Measurements from ENCODE around the gene TSHZ2. TPM values are rescaled to one million over a fixed set of nuclear protein-coding genes. Genes with fewer than 3 reads are reported as not detected.
"Not testable (repeated sequence)": the region's sequence is repeated elsewhere in the genome, so short reads cannot be mapped to it uniquely, and the experiment has no call there.

Gene TSHZ2
- total RNA-seq, 6 experiments from 2014 or later: not detected

DNA sequence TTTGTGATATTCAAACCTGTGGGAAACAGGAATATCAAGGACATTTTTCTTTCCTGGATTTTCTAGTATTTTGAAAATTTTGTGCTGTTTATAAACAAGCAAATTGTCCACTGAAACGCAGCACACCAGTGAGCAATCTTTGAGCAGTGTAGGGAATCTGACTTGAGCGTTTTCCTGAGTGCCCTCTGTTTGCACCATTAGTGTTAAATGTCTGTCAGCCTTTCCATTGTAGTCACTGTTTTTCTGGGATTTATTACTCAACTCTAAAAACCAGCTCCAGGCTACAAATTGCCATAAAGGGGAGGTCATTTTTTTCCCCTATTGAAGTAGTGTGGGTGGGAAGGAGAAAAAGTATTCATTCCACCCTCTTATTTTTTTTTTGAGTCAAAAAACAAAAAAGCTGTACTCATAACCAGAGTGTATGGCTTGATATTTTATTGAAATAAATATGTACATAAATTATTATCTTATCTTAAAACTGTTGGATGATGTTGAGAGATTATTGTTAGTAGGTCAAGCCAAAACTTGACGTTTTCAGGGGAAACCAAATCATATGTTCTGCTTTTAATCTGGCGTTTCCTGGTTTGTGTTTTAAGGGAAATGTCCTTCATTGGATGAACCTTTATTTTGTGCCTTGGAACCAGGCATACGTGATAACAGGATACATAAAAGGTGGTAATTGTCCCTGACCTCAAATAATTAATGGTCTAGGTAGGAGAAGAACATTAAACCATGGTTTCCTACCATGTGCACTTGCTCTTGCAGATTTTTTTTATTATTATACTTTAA, 51.8 kb downstream of the TSHZ2 start:
- no peak for DNase-seq
- Mint-ChIP-seq H3K27me3 (ENCODE audit: insufficient read depth) (no peaks in the 10 kb centered on the region; the same call in 1 of the 2 replicates), H3K27ac (no peak overlapping the region), H3K4me1 (ENCODE audit: low read depth) (no peaks in the 10 kb centered on the region), H3K9me3 (peaks cover 52% of the 10 kb centered on the region), H3K36me3 (ENCODE audit: low read depth) (no peaks in the 10 kb centered on the region), H3K4me3 (no peak overlapping the region)
- TF ChIP-seq, protein P1, sequence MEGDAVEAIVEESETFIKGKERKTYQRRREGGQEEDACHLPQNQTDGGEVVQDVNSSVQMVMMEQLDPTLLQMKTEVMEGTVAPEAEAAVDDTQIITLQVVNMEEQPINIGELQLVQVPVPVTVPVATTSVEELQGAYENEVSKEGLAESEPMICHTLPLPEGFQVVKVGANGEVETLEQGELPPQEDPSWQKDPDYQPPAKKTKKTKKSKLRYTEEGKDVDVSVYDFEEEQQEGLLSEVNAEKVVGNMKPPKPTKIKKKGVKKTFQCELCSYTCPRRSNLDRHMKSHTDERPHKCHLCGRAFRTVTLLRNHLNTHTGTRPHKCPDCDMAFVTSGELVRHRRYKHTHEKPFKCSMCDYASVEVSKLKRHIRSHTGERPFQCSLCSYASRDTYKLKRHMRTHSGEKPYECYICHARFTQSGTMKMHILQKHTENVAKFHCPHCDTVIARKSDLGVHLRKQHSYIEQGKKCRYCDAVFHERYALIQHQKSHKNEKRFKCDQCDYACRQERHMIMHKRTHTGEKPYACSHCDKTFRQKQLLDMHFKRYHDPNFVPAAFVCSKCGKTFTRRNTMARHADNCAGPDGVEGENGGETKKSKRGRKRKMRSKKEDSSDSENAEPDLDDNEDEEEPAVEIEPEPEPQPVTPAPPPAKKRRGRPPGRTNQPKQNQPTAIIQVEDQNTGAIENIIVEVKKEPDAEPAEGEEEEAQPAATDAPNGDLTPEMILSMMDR (IDR thresholded peaks at IDR 0.05): no peak

DNA sequence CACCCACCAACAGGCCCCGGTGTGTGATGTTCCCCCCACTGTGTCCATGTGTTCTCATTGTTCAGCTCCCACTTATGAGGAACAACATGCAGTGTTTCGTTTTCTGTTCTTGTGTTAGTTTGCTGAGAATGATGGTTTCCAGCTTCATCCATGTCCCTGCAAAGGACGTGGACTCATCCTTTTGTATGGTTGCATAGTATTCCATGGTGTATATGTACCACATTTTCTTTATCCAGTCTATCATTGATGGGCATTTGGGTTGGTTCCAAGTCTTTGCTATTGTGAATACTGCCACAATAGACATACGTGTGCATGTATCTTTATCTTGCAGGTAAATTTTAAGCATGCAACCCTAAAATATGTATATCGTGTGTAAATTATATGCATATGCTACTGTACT, 52.5 kb downstream of the TSHZ2 start:
- not testable (repeated sequence) for H3K27me3 Mint-ChIP-seq (ENCODE audit: insufficient read depth); DNase-seq; H3K4me3 Mint-ChIP-seq; H3K36me3 Mint-ChIP-seq (ENCODE audit: low read depth); H3K27ac Mint-ChIP-seq; H3K4me1 Mint-ChIP-seq (ENCODE audit: low read depth)
- peaks cover 46% of the 10 kb centered on the region for H3K9me3 Mint-ChIP-seq

DNA sequence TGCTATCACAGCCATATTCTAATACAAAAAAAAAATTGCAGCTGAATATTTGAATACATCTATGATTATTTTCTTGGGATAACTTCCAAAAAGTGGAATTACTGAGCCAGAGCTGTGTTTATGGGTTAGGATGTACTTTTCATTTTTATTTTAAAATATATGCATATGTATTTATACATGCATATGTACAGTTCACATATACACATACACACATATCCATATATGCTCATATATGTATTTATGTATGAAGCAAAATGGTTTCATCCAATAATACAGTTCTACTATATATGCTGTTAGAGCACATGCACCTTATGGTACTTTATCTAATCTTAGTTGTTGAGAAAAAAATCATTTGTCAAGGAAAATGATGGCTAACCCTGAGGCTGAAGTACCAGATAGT, 54.9 kb downstream of the TSHZ2 start:
- Mint-ChIP-seq H3K27ac (no peak overlapping the region), H3K4me3 (no peak overlapping the region), H3K36me3 (ENCODE audit: low read depth) (no peaks in the 10 kb centered on the region), H3K27me3 (ENCODE audit: insufficient read depth) (no peaks in the 10 kb centered on the region; the same call in 1 of the 2 replicates), H3K9me3 (peaks cover 34% of the 10 kb centered on the region), H3K4me1 (ENCODE audit: low read depth) (no peaks in the 10 kb centered on the region)
- no peak for DNase-seq
- TF ChIP-seq, protein P1 (IDR thresholded peaks at IDR 0.05): no peak

DNA sequence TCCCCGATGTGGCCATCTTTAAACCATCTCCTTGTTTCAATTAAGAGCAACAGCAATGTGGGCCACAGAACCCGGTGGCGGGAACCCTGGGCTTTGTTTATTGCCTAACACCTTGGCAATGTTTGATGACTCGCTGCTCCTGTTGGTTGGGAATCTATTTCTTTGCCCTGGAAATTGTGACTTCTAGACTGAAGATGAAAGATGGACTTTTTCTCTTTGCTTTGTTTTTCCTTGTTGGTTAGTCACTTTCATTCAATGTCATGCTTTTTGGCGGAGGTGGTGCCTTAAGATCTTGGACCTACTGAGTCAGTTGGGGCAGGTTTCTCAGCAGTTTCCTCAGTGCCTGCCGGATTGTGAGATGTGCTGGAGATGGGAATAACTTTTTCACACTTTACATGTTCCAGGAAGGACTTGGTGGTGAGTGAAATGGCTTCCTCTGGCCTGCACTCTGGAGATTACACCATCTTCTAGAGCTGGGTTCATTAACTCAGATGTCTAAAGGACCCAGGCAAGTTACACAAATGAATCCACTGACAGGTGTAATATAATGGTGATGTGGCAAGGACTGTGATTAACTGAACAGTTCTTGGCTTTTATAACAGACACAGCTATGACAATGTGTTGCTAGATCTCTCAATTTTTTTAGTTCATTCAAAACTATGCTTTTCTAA, 56.3 kb downstream of the TSHZ2 start:
- TF ChIP-seq, protein P1 (IDR thresholded peaks at IDR 0.05): no peak
- Mint-ChIP-seq H3K27me3 (ENCODE audit: insufficient read depth) (no peaks in the 10 kb centered on the region; the same call in 1 of the 2 replicates), H3K9me3 (peaks cover 38% of the 10 kb centered on the region), H3K36me3 (ENCODE audit: low read depth) (no peaks in the 10 kb centered on the region), H3K4me1 (ENCODE audit: low read depth) (no peaks in the 10 kb centered on the region), H3K4me3 (no peak overlapping the region), H3K27ac (no peak overlapping the region)
- DNase-seq: no peak

DNA sequence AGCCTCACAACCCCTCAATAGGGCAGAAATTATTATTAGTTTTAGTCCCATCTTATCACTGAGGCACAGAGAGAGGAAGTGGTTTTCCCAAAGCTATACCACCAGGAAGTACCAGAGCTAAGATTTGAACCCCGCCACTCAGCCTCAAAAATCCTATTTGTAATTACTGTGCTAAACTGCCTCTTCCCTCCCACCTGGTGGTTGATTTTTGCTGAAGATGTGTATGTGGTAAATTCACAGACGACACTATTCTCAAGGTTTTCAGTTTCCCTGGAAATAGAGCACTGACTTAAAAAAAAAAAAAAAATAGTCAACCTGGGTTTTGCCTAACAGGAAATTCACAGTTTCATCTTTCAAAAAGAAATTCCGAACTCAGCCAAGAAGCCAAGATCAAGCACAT, 57.9 kb downstream of the TSHZ2 start:
- TF ChIP-seq, protein P1 (IDR thresholded peaks at IDR 0.05): no peak
- no peaks in the 10 kb centered on the region for H3K4me1 Mint-ChIP-seq (ENCODE audit: low read depth)
- no peak overlapping the region for H3K27ac Mint-ChIP-seq
- DNase-seq: no peak
- no peaks in the 10 kb centered on the region for H3K36me3 Mint-ChIP-seq (ENCODE audit: low read depth)
- no peak overlapping the region for H3K4me3 Mint-ChIP-seq
- H3K27me3 Mint-ChIP-seq (ENCODE audit: insufficient read depth): no peaks in the 10 kb centered on the region; the same call in 1 of the 2 replicates
- peaks cover 38% of the 10 kb centered on the region for H3K9me3 Mint-ChIP-seq

DNA sequence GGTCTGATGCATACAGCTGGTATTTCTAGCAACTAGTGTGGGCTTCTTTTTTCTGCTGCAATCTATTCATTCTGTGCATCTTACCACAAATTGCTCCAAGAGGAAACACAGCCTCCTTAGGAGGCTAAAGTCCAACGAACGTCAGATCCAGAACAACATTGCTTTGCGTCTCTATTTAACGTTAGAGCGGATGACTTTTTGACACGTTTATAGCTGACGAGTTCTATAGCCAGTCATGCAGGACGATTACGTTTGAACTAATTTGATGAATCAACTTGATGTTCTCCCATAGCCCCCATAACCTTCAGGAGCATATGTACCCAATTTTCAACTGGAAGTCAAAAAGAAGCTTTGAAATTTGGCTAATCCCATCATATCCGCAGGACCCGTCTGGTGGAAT, 59.9 kb downstream of the TSHZ2 start:
- no peaks in the 10 kb centered on the region for H3K36me3 Mint-ChIP-seq (ENCODE audit: low read depth)
- H3K9me3 Mint-ChIP-seq: peaks cover 29% of the 10 kb centered on the region
- TF ChIP-seq, protein P1 (IDR thresholded peaks at IDR 0.05): no peak
- no peaks in the 10 kb centered on the region; the same call in 1 of the 2 replicates for H3K27me3 Mint-ChIP-seq (ENCODE audit: insufficient read depth)
- DNase-seq: no peak
- no peak overlapping the region for H3K4me3 Mint-ChIP-seq
- no peak overlapping the region for H3K27ac Mint-ChIP-seq
- H3K4me1 Mint-ChIP-seq (ENCODE audit: low read depth): no peaks in the 10 kb centered on the region
